GM19238 (cell line): ENCODE results near the gene TMTC4.
"Not testable (repeated sequence)": the region's sequence is repeated elsewhere in the genome, so short reads cannot be mapped to it uniquely, and the experiment has no call there.

Source experiments
- DNase-seq: peaks from one replicate; pipeline ENCODE4 v3.0.0; 2011; ENCODE audit warnings: low spot score; ENCODE audit not compliant: insufficient read length

The TMTC4 gene

DNA sequence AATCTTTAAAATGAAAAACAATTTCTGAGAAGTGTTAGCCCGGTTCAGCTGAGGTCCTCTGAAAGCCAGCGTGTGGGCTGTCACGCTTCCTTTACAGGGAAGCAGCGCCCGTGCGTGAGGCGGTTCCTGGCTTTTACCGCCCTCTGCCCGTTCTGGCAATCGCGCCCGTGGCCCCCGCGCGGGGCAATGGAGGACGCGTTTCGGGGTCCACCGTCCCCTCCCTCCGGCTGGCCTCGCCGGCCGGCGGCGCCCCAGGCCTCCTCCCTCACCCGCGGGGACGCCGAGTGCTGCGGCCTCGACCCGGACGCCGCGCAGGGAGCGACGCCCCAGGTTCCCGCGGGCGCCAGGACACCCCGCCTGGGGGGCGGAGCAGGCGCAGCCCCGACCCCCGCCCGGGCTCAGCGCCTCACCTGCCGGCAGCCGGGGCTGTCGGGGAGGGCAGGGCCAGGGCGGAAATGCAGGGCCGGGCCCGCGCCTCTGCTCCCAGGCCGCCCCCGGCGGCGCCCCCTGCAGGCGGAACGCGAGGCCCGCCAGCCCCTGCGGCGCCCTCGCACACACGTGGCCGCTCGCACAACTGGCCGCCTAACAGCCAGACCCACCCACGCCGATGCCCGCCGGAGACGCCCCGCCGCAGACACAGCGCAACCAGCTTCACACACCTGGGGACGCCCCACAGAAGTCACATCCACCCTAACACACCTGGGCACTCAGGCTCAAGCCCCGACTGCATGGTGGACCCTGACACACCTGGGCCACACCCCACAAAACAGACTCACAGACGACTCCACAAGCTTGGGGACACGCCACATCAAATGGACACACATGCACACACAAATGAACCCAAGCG lies 86.0 kb downstream of the TMTC4 start, which contains the start of gene GGACT:
Gene GGACT, minus strand, starts transcription at position 459 of the 847 bp plus-strand sequence. CDS start 56,198 bp downstream, outside the sequence.
- peak; percentile 86 for DNase-seq

DNA sequence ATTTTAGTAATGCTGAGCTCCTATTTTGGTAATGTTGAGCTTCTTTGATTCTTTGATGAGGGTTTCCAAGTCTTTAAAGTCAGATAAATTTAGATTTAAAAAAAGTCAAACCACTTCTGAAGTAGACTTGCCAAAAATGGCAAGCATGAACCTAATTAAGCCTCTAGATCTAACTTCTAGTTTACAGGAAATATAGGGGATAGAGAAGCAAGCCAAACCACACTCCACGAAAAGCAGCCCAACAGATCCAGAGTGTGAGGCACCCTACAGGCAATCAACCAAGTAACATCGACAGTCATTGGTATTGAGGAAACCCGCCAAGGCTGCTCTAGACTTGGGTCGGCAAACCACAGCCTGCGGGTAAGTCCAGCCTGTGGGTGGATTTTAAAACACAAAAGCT lies 89.7 kb downstream of the TMTC4 start:
- DNase-seq, result no peak

GRCh38 chr13:100581504-100581903 lies 93.1 kb downstream of the TMTC4 start:
- no peak for DNase-seq

DNA sequence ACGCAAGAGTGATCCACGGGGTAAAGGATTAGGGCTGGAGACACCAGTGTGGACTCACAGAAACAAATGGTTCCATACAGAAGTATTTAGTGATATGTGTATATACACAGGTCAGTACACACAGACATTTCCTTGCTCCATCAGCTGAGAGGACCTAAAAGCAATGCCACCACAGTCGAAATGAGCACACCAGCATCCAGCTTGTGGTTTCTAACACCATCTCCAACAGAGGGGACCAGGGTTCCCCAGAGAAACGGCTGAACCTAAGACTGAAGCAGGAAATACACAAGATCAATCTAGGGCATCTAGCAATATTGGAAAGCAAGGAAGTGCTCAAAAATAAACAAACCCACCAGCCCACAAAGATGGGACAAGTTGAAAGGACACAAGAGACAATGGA lies 93.6 kb downstream of the TMTC4 start:
- no peak for DNase-seq

- no peak for DNase-seq
Observed at GRCh38 chr13:100580045-100580444, 94.5 kb downstream of the TMTC4 start.

DNA sequence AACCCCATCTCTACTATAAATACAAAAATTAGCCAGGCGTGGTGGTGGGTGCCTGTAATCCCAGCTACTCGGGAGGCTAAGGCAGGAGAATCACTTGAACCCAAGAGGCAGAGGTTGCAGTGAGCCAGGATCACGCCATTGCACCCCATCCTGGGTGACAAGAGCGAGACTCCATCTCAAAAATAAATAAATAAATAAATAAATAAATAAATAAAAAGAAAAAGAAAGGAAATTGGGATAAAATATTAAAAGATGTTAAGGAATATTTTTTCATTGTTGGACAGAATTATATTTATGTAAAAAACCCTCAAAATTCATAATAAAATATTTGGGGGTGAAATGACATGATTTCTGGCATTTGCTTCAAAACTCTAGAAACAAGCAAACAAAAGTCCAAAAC lies 97.4 kb downstream of the TMTC4 start:
- DNase-seq, result not testable (repeated sequence)

GRCh38 chr13:100573121-100573520 lies 101.5 kb downstream of the TMTC4 start:
- DNase-seq, result peak; percentile 32

GRCh38 chr13:100566543-100566942 lies 108.1 kb downstream of the TMTC4 start:
- no peak for DNase-seq

DNA sequence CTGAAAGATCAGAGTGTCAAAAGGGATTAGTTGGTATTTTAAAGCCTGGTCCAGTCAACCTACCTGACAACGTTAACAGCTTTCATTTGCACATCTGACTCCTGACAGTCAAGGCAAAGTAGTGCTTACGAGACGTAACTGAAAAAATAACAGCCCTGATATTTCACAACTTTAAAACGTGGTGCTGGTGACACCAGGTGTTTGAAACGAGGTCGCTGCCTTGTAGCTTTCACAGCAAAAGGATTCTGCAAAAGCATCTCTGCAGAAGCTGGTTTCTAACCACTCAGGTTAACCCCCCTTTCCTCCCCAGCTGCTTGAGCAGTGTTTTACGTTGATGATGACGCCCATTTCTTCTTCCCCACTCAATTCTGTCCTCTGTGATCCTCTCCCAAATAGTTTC lies 109.3 kb downstream of the TMTC4 start:
- no peak for DNase-seq

DNA sequence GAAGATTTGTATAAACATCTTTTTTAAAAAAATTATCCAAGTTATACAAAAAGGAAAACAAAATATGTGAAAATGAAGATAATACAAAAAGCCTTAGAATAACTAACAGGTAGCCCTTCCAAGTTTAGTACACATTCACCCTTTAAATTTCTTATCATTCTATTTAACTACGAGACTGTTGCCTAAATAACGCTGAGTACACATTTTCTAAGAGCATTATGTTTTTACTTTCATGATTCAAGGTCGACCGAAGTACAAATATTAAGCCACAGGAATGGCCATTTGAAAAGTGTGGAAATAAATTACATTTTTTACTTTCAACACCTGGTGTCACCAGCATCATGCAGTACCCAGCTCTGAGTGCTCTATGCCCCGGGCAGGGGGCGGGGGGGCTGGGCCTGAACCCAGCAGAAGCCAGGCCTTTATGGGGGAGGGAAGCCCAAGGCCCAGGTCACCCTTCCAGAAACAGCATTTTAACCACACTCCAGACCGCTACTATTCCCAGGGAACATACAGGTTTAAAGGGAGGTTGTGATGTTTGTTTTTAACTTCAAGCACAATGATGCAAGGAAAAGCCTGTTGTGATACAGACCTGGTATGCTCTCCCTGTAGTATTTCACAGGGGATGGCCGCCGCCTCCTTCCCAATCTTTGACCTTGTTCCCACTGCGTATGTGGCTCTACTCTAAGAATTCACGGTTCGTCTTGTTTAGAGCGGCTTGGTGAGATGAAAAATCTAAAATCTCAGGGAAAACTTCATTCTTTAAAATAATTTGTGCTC lies 110.0 kb downstream of the TMTC4 start:
- no peak for DNase-seq

DNA sequence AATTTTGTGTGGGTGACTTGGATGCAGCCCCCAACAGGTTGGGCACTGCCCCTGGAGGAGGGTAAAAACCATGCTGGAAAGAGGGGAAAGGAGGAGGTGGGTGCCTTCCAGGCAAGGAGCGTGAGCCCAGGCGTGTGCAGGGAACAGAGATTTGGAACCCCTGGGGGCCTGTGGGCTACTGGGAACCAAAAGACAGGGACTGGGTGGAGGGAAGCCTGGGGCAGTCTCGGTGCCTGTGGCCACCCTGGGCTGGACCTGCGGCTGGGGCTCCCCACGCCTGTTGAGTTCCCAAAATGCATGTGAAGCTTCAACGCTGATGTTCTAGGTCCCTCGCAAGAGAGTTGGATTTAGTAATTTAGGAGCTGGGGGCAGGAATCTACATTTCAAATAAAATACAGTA lies 110.8 kb downstream of the TMTC4 start:
- no peak for DNase-seq

DNA sequence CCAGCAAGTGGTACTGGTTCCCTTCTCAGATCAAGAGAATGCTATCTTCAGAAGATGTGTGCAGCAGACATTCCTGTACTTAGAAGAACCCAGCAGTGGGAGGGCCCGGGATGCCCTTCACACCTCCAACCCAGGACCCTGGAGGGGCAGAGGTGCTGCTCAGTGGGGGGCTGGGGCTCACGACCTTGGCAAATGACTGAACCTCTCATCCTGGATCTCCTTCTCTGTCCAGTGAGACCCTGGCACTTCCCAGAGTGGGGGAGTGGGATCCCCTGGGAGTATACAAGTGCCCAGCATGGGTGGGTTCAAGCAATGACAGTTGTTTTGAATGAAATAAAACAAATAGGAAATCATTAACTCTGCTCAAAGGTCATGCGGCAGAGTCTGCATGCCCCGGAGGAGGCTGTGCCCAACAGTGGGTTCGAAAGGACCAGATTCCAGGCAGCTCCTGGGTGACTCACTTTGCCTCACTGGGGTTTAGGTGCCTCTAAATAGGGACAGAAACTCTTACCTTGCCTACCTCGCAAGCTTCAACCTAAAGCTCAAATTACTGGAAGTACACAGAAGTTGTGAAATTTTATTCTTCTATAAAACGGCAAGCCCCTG lies 112.9 kb downstream of the TMTC4 start:
- no peak for DNase-seq

- DNase-seq, result no peak
Observed at GRCh38 chr13:100561158-100561499, 113.5 kb downstream of the TMTC4 start.

GRCh38 chr13:100560498-100561157 lies 114.0 kb downstream of the TMTC4 start:
- no peak for DNase-seq

DNA sequence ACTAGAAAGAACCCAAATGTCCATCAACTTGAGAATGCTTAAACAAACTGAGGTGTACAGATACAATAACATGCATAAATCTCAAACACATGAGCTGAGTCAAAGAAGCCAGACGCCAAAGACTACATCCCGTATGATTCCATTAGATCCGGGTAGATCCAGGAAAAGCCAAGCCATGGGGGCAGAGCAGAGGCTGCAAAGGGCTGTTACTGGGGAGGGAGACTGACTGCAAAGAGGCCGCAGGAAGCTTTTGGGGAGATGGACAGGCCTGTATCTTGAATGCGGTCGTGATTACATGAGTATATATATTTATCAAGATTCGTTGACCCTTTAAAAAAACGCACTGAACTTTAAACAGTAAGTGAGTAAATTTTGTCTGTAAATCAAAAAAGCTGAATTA lies 114.7 kb downstream of the TMTC4 start:
- DNase-seq, result no peak
